IPS-15b (cell line): ENCODE data around the gene SSR2.
A peak's percentile ranks its signal among the peaks of the same experiment; 100 is the strongest.

Experiments used
- H3K27me3 ChIP-seq: one replicate; pipeline ENCODE4 v1.6.1; 2013; ENCODE audit warnings: low read length; ENCODE audit not compliant: control insufficient read depth, insufficient read depth
- H3K36me3 ChIP-seq: one replicate; pipeline ENCODE4 v1.6.1; 2013; ENCODE audit warnings: low read length; ENCODE audit not compliant: control insufficient read depth, insufficient read depth
- H3K4me1 ChIP-seq: one replicate; pipeline ENCODE4 v1.6.1; 2013; ENCODE audit warnings: mild to moderate bottlenecking, low read length; ENCODE audit not compliant: control insufficient read depth, insufficient read depth
- H3K4me3 ChIP-seq: one replicate; pipeline ENCODE4 v1.5.1; 2013; ENCODE audit warnings: low read depth, low read length
- H3K9ac ChIP-seq: one replicate; pipeline ENCODE4 v1.6.1; 2013; ENCODE audit warnings: low read depth, mild to moderate bottlenecking, low read length
- H3K9me3 ChIP-seq: one replicate; pipeline ENCODE4 v1.6.1; 2013; ENCODE audit warnings: mild to moderate bottlenecking, low read length; ENCODE audit not compliant: control insufficient read depth, insufficient read depth

Gene SSR2

GRCh38 chr1:156033011-156033410 lies 12.3 kb upstream of the SSR2 start:
- Histone ChIP-seq H3K36me3 (no peaks in the 10 kb centered on the region), H3K4me3 (no peak overlapping the region), H3K9ac (no peak overlapping the region), H3K9me3 (no peaks in the 10 kb centered on the region), H3K4me1 (no peaks in the 10 kb centered on the region), H3K27me3 (no peaks in the 10 kb centered on the region)

GRCh38 chr1:156026588-156026987 lies 5.8 kb upstream of the SSR2 start:
- peaks cover 9% of the 10 kb centered on the region for H3K27me3 ChIP-seq
- no peak overlapping the region for H3K9ac ChIP-seq
- H3K36me3 ChIP-seq: no peaks in the 10 kb centered on the region
- peaks cover 2% of the 10 kb centered on the region for H3K4me1 ChIP-seq
- no peaks in the 10 kb centered on the region for H3K9me3 ChIP-seq
- H3K4me3 ChIP-seq: no peak overlapping the region

- peaks cover 2% of the 10 kb centered on the region for H3K4me1 ChIP-seq
- H3K4me3 ChIP-seq: no peak overlapping the region
- H3K9me3 ChIP-seq: no peaks in the 10 kb centered on the region
- H3K9ac ChIP-seq: no peak overlapping the region
- H3K36me3 ChIP-seq: no peaks in the 10 kb centered on the region
- H3K27me3 ChIP-seq: peaks cover 9% of the 10 kb centered on the region
These were observed 5.1 kb upstream of the SSR2 start for GRCh38 chr1:156025876-156026275.

GRCh38 chr1:156024801-156025200 lies 4.0 kb upstream of the SSR2 start:
- Histone ChIP-seq H3K4me1 (peaks cover 5% of the 10 kb centered on the region), H3K36me3 (no peaks in the 10 kb centered on the region), H3K9me3 (no peaks in the 10 kb centered on the region), H3K4me3 (no peak overlapping the region), H3K27me3 (peaks cover 9% of the 10 kb centered on the region), H3K9ac (no peak overlapping the region)

GRCh38 chr1:156021954-156022353 lies 1.2 kb upstream of the SSR2 start:
- no peak overlapping the region for H3K4me3 ChIP-seq
- H3K27me3 ChIP-seq: peaks cover 9% of the 10 kb centered on the region
- no peak overlapping the region for H3K9ac ChIP-seq
- peaks cover 5% of the 10 kb centered on the region for H3K4me1 ChIP-seq
- peaks cover 9% of the 10 kb centered on the region for H3K36me3 ChIP-seq
- no peaks in the 10 kb centered on the region for H3K9me3 ChIP-seq

- Histone ChIP-seq H3K4me3 (peak overlapping the region; percentile 89), H3K4me1 (peaks cover 4% of the 10 kb centered on the region), H3K9ac (no peak overlapping the region), H3K36me3 (peaks cover 9% of the 10 kb centered on the region), H3K9me3 (no peaks in the 10 kb centered on the region), H3K27me3 (peaks cover 9% of the 10 kb centered on the region)
These were observed 310 bp upstream of the SSR2 start for GRCh38 chr1:156021093-156021428.

GRCh38 chr1:156019946-156020292 lies 832 bp downstream of the SSR2 start:
- Histone ChIP-seq H3K4me3 (peak overlapping the region; percentile 89), H3K36me3 (peaks cover 11% of the 10 kb centered on the region), H3K27me3 (peaks cover 9% of the 10 kb centered on the region), H3K9me3 (no peaks in the 10 kb centered on the region), H3K9ac (peak overlapping the region; percentile 32), H3K4me1 (peaks cover 3% of the 10 kb centered on the region)

GRCh38 chr1:156014829-156015228 lies 5.9 kb downstream of the SSR2 start:
- Histone ChIP-seq H3K27me3 (no peaks in the 10 kb centered on the region), H3K9me3 (no peaks in the 10 kb centered on the region), H3K9ac (no peak overlapping the region), H3K4me1 (no peaks in the 10 kb centered on the region), H3K4me3 (no peak overlapping the region), H3K36me3 (peaks cover 34% of the 10 kb centered on the region)

GRCh38 chr1:156012051-156012817 lies 8.5 kb downstream of the SSR2 start:
- Histone ChIP-seq H3K9ac (no peak overlapping the region), H3K27me3 (no peaks in the 10 kb centered on the region), H3K4me3 (no peak overlapping the region), H3K4me1 (no peaks in the 10 kb centered on the region), H3K9me3 (no peaks in the 10 kb centered on the region), H3K36me3 (peaks cover 36% of the 10 kb centered on the region)

- H3K36me3 ChIP-seq: peaks cover 31% of the 10 kb centered on the region
- H3K9me3 ChIP-seq: no peaks in the 10 kb centered on the region
- no peak overlapping the region for H3K4me3 ChIP-seq
- no peaks in the 10 kb centered on the region for H3K4me1 ChIP-seq
- H3K27me3 ChIP-seq: no peaks in the 10 kb centered on the region
- no peak overlapping the region for H3K9ac ChIP-seq
These were observed 11.3 kb downstream of the SSR2 start for GRCh38 chr1:156009404-156009803.

- Histone ChIP-seq H3K27me3 (no peaks in the 10 kb centered on the region), H3K9ac (no peak overlapping the region), H3K4me3 (no peak overlapping the region), H3K4me1 (peaks cover 2% of the 10 kb centered on the region), H3K9me3 (no peaks in the 10 kb centered on the region), H3K36me3 (peaks cover 22% of the 10 kb centered on the region)
These were observed 13.9 kb downstream of the SSR2 start for GRCh38 chr1:156006666-156007376.
